Central memory CD8-positive, alpha-beta T cell (primary cell): ENCODE measurements around the gene ITGA2.
A peak's percentile ranks its signal among the peaks of the same experiment; 100 is the strongest.

Experiments
- ATAC-seq: fragments of 150-1000 bp; cut with Tn5 transposase; replicated peaks from 2 replicates; pipeline ENCODE4 v1.10.0; 2022; ENCODE audit warnings: mild to moderate bottlenecking, moderate FRiP score, moderate number of reproducible peaks; ENCODE audit not compliant: poor library complexity, severe bottlenecking; ENCODE audit errors: extremely low read depth
- DNase-seq, 2 donors: peaks; one replicate each; pipeline ENCODE4 v3.0.0; 2021; ENCODE audit warnings: low spot score in 2 of 2
- H3K27ac Mint-ChIP-seq: one replicate; pipeline ENCODE4 v1.8.0; 2022; ENCODE audit warnings: low read depth, mild to moderate bottlenecking, moderate library complexity, mixed read lengths
- H3K27me3 Mint-ChIP-seq: one replicate; pipeline ENCODE4 v1.8.0; 2022; ENCODE audit warnings: mixed read lengths
- H3K36me3 Mint-ChIP-seq: one replicate; pipeline ENCODE4 v1.8.0; 2022; ENCODE audit warnings: mild to moderate bottlenecking, moderate library complexity, mixed read lengths; ENCODE audit not compliant: insufficient read depth
- H3K4me1 Mint-ChIP-seq: one replicate; pipeline ENCODE4 v1.8.0; 2022; ENCODE audit warnings: mixed read lengths
- H3K4me3 Mint-ChIP-seq: one replicate; pipeline ENCODE4 v1.8.0; 2022; ENCODE audit warnings: mild to moderate bottlenecking, moderate library complexity, mixed read lengths
- H3K9me3 Mint-ChIP-seq: one replicate; pipeline ENCODE4 v1.8.0; 2022; ENCODE audit warnings: mixed read lengths

The ITGA2 gene

DNA sequence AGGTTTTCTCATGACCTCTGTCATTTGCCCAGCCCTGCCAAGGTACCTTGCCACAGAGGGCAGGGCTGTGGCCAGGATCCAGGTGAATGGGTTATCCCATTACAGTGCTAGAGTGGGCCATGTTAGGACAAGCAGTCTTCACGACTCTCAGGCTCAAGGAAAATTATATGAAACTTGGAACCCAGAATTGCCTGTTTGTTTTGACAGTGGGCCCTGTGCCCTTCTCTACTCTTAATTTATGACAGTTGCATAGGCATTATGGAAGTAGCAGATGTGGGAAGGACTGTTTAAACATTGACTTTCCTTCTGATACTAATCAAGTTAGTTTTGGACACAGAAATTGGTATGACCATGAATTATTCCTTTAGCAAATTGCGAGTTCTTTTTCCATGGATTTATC lies 41.7 kb downstream of the ITGA2 start:
- Mint-ChIP-seq H3K27ac (no peak overlapping the region), H3K27me3 (no peaks in the 10 kb centered on the region), H3K36me3 (no peaks in the 10 kb centered on the region), H3K4me3 (no peak overlapping the region), H3K9me3 (no peaks in the 10 kb centered on the region), H3K4me1 (no peaks in the 10 kb centered on the region)
- DNase-seq (no peak), ATAC-seq (no peak)

DNA sequence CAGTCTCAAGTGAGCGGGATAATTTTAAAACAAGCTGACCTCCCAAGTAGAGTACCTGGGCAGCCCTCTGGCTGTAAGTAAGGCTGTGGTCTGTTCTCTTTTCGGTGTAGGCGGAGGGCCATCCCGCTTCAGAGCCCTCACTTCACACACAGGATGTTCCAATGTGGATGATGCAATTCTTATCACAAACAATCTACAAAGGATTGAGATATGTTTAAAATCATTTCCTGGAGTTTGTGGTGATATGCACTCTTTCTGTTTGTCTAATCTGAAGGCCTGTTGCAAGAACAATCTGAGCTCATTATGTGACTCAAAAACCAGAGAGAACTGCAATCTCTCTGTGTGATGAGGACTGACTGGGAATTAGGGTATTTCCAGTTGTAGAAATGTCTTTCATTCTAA lies 42.5 kb downstream of the ITGA2 start:
- Mint-ChIP-seq H3K36me3 (no peaks in the 10 kb centered on the region), H3K27ac (no peak overlapping the region), H3K9me3 (no peaks in the 10 kb centered on the region), H3K4me3 (no peak overlapping the region), H3K27me3 (no peaks in the 10 kb centered on the region), H3K4me1 (no peaks in the 10 kb centered on the region)
- ATAC-seq, result peak; percentile 28
- DNase-seq, result no peak

DNA sequence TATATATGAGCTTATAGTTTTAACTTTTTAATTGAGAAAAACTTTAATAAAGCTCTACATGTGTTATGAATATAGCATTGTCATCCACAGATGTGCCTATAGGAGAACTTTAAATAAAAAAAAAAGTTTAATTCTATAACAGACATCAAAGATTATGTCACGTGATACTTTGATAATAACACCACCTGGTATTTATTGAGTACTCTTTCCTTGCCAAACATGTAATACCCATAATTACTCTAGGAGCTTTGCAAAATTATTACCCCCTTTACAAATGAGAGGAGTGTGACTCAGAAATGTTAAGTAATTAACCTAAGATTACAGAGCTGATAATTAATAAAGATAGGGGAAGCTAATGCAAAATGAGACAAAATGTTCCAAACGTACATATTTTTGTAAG lies 43.0 kb downstream of the ITGA2 start:
- H3K27ac Mint-ChIP-seq, result no peak overlapping the region
- no peaks in the 10 kb centered on the region for H3K4me1 Mint-ChIP-seq
- no peaks in the 10 kb centered on the region for H3K27me3 Mint-ChIP-seq
- H3K4me3 Mint-ChIP-seq, result no peak overlapping the region
- no peaks in the 10 kb centered on the region for H3K36me3 Mint-ChIP-seq
- no peak for DNase-seq
- ATAC-seq, result no peak
- H3K9me3 Mint-ChIP-seq, result no peaks in the 10 kb centered on the region

DNA sequence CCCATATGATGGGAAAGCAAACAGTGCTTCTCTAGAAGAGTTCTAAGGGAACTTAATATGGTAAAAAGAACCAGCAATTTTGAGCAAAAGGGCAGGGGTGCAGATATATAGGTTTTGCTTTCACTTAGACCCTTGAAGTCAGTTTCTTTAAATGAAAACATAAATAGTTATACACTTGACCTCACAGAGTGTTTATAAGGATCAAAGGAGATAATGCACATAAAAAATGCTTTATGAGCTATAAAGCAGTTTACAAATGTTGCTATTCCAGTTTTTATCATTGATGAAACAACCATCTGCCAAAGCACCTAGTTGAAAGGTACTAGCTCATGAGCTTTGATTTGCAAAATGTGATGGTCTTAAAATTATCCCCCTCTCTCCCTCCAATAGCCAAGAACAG lies 45.7 kb downstream of the ITGA2 start:
- ATAC-seq, result no peak
- H3K4me3 Mint-ChIP-seq, result no peak overlapping the region
- no peaks in the 10 kb centered on the region for H3K36me3 Mint-ChIP-seq
- peaks cover 2% of the 10 kb centered on the region for H3K4me1 Mint-ChIP-seq
- H3K27ac Mint-ChIP-seq, result no peak overlapping the region
- no peaks in the 10 kb centered on the region for H3K27me3 Mint-ChIP-seq
- H3K9me3 Mint-ChIP-seq, result no peaks in the 10 kb centered on the region
- no peak for DNase-seq

DNA sequence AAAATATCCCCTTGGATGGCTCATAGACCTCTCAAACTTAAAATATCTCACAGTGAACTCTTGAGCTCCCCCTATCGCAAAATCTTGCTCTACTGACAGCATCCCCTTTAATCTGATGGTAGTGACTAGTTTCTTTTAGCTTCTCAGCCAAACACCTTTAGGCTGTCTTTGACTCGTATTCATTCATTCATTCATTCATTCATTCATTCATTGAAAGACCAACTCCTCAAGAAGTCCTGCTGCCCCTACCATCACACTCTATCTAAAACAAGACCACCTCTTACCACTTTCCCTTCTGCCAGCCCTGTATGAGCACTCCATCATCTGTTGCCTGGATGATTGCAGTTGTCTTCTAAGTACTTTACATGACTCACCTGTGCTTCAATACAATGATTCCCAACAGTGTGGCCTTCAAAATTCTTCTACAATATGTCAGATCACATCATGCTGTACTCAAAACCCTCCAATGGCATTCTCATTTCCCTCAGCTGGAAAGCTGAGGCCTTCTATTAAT lies 46.8 kb downstream of the ITGA2 start:
- H3K4me1 Mint-ChIP-seq, result peaks cover 9% of the 10 kb centered on the region
- no peaks in the 10 kb centered on the region for H3K9me3 Mint-ChIP-seq
- DNase-seq, result no peak
- H3K4me3 Mint-ChIP-seq, result no peak overlapping the region
- no peaks in the 10 kb centered on the region for H3K36me3 Mint-ChIP-seq
- no peaks in the 10 kb centered on the region for H3K27me3 Mint-ChIP-seq
- ATAC-seq, result no peak
- no peak overlapping the region for H3K27ac Mint-ChIP-seq

DNA sequence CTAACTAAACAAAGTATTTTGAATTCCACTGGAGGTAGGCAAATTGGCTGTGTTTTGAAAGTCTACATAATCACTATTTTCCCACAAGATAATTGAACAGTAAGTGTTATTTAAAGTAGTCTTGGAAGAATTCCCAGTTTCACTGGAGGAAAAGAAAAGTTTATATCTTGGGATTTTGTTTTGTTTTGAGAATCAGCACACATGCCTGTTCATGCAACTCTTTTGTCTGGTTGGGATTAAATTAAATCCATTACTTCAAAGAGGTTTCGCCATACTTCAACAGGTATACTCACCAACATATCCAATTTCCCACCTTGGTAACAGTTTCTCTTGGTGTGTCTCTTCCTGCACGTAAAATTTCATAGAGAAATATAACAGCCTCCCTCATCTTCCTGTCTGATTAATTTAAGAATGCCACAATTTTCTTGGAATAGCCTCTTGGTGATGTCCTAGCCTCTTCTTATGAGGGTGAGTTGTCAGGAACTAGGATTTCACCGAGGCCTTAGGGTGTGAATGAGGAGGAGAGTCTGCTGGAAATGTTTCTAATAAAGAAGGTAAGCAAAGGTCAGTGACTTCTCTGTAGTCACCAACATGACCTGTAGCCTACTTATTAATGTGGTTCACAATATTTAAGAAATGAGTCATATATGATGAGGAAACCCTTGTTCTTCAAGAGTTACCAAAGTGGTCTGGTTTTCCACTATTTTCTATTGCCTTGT lies 48.1 kb downstream of the ITGA2 start:
- H3K27ac Mint-ChIP-seq, result no peak overlapping the region
- H3K4me1 Mint-ChIP-seq, result peaks cover 9% of the 10 kb centered on the region
- no peak for DNase-seq
- H3K27me3 Mint-ChIP-seq, result no peaks in the 10 kb centered on the region
- ATAC-seq, result no peak
- H3K9me3 Mint-ChIP-seq, result no peaks in the 10 kb centered on the region
- H3K4me3 Mint-ChIP-seq, result no peak overlapping the region
- no peaks in the 10 kb centered on the region for H3K36me3 Mint-ChIP-seq

DNA sequence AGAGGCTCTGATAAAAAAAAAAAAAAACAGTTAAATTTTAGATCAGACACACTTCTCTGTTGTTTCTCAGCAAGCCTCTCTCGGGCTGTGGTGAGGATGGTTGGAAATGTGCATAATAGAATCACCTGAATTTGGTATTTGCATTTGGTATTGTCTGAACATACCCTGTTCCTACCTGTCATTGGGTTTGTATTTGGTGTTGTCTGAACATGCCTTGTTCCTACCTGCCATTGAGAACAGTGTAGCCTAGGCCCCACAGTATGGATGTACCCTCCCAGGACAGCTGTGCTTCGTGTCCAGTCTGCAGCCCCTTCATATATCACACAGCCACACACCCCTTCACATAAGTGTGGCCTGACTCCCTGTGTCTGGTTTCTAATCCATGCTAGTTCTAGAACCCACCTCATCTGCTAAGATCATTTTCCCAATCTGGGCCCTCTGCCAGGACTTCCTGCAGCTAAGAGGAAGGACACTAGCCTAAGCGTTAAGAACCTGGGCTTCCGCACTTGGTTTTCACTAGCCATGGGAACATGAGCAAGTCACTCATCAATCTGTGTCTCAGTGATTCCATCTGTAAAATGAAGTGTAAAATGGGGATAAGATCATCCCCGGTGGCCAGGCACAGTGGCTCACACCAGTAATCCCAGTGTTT lies 49.2 kb downstream of the ITGA2 start:
- H3K4me3 Mint-ChIP-seq, result no peak overlapping the region
- H3K4me1 Mint-ChIP-seq, result peaks cover 9% of the 10 kb centered on the region
- H3K9me3 Mint-ChIP-seq, result no peaks in the 10 kb centered on the region

DNA sequence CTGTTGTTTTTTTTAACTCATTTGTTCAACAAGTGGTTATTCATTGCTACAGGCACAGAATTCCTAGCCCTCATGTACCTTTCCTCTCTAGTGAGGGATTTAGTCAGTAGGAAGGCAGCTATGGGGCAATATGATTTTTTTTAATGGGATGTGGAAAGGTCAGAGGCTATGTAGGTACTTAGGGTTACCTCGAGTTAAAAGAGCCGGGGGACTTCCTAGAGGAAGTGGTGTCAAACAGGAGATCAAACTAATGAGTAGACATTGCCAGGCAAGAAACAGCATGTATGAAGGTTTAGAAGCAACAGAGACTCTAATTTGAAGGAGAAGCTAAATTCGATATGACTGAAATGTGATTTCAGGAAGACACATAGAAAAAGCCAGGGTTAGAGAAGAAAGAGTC lies 50.7 kb downstream of the ITGA2 start:
- Mint-ChIP-seq H3K4me3 (no peak overlapping the region), H3K27ac (no peak overlapping the region), H3K27me3 (no peaks in the 10 kb centered on the region), H3K36me3 (no peaks in the 10 kb centered on the region), H3K9me3 (no peaks in the 10 kb centered on the region), H3K4me1 (peaks cover 9% of the 10 kb centered on the region)
- no peak for DNase-seq
- ATAC-seq, result no peak

More for the DNA sequence above, 49.2 kb downstream of the ITGA2 start:
- Mint-ChIP-seq H3K27me3 (no peaks in the 10 kb centered on the region), H3K27ac (no peak overlapping the region), H3K36me3 (no peaks in the 10 kb centered on the region)
- DNase-seq (no peak), ATAC-seq (no peak)

DNA sequence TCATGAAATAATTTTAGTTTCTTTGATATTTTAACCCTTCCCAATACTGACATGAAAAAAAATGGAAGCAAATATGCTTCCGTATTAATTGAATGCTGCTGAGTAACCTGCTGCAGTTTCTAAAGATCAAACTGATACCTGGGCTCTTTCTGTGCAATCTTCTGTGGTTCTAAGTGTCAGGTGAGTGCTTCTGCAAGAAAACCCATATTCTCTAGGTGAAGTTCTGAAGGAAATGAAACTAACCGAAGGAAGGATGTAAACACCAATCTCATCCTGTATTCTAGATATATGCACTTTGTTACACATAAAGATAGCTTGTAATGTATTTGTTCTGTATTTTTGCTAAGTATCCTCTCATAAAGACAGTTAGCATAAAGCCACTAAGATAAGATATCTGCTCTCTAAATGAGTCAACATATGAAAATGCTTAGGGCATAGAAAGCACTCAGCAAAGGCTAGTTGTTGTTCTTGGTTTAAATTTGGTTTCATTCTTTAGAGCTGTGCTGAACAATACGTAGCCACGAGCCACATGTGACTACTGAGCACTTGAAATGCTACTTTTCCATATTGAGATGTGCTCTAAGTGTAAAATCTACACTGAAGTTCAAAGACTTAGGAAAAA lies 52.0 kb downstream of the ITGA2 start:
- H3K27ac Mint-ChIP-seq, result peak overlapping the region; percentile 62
- H3K27me3 Mint-ChIP-seq, result no peaks in the 10 kb centered on the region
- ATAC-seq (peak; percentile 71), DNase-seq (no peak)
- no peaks in the 10 kb centered on the region for H3K36me3 Mint-ChIP-seq
- H3K9me3 Mint-ChIP-seq, result no peaks in the 10 kb centered on the region
- peak overlapping the region; percentile 66 for H3K4me3 Mint-ChIP-seq
- peaks cover 9% of the 10 kb centered on the region for H3K4me1 Mint-ChIP-seq

DNA sequence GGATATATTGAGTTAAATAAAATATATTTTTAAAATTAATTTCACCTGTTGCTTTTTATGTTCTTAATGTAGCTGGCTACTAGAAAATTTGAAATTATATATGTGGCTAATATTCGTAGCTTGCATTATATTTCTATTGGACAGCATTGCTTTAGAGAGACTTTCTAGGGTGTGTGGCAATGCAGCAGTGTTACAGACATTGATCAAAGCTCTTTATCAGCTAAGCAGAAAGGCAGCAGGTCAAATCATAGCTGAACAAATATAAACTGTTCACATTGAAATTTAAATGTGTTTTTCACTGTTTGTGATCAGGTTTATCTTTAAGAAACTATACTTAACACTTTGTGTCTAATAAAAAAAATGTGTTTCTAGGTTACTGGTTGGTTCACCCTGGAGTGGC lies 52.6 kb downstream of the ITGA2 start:
- no peaks in the 10 kb centered on the region for H3K9me3 Mint-ChIP-seq
- H3K27ac Mint-ChIP-seq, result peak overlapping the region; percentile 62
- ATAC-seq (no peak), DNase-seq (no peak)
- no peak overlapping the region for H3K4me3 Mint-ChIP-seq
- H3K4me1 Mint-ChIP-seq, result peaks cover 9% of the 10 kb centered on the region
- no peaks in the 10 kb centered on the region for H3K27me3 Mint-ChIP-seq
- H3K36me3 Mint-ChIP-seq, result no peaks in the 10 kb centered on the region

DNA sequence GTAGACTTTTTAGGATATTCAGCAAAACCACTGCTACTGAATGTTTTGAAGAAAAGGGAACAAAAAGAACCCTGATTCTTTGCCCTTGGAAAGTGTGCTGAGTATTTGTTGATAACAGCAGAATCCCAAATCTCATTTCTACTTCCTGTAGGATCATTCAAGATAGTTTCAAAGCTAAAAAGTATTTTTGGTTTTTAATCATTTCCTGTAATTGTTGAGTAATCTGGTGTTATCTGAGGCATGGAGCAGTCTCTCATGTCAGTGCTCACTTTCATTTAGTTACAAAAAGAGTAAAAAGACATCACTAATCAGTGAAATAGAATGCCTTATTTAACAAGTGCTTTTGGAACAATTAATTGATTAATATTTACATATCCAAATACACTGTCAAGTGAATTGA lies 56.1 kb downstream of the ITGA2 start:
- DNase-seq, result no peak
- Mint-ChIP-seq H3K36me3 (no peaks in the 10 kb centered on the region), H3K4me3 (no peak overlapping the region), H3K27me3 (peaks cover 6% of the 10 kb centered on the region), H3K4me1 (peaks cover 3% of the 10 kb centered on the region), H3K27ac (no peak overlapping the region), H3K9me3 (no peaks in the 10 kb centered on the region)
- ATAC-seq, result no peak

DNA sequence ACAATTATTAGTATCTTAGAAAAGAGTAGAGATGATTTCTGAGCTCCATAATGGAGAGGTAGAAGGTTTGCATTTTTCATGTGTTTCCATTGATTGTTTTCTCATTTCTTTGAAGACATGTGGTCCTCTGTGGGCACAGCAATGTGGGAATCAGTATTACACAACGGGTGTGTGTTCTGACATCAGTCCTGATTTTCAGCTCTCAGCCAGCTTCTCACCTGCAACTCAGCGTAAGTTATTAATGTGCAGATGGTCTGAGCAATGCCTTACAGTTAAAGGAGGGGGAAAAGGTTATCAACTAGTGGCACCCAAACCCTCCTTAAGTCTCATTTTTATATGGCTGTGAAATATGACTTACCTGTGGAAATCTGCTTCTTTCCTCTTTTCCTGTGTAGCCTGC lies 59.1 kb downstream of the ITGA2 start:
- Mint-ChIP-seq H3K27me3 (peaks cover 11% of the 10 kb centered on the region), H3K4me1 (no peaks in the 10 kb centered on the region), H3K36me3 (no peaks in the 10 kb centered on the region), H3K4me3 (no peak overlapping the region), H3K27ac (no peak overlapping the region), H3K9me3 (no peaks in the 10 kb centered on the region)
- ATAC-seq, result no peak
- DNase-seq, result no peak

DNA sequence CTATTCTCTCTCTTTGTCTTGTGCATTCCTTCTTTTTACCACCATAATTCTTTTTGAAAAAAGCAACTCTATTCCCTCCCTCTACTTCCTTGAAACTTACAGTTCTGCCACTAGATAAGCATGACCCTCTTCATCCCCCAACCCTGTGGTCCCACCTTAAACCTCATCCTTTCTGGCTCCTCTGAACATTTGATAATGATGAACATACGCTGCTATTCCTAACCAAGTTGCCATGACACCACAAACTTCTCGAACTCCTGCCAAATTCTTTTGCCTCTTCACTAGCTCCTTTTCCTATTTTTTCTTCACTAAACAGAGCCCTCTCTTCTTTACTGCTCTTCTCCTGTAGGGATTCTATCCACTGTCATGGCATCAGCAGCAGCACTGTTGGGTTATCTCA lies 63.3 kb downstream of the ITGA2 start:
- ATAC-seq, result no peak
- Mint-ChIP-seq H3K27ac (no peak overlapping the region), H3K4me1 (no peaks in the 10 kb centered on the region), H3K4me3 (no peak overlapping the region), H3K27me3 (peaks cover 15% of the 10 kb centered on the region), H3K9me3 (no peaks in the 10 kb centered on the region), H3K36me3 (no peaks in the 10 kb centered on the region)
- DNase-seq, result no peak
